GM12873 (cell line): Measurements from ENCODE around the gene CTCF.
A peak's percentile ranks its signal among the peaks of the same experiment; 100 is the strongest.

Experiments used
- TF ChIP-seq, protein P1 (sequence below): IDR thresholded peaks from 2 replicates; pipeline ENCODE4 v1.5.1; 2012; ENCODE audit warnings: low read depth, mild to moderate bottlenecking, moderate library complexity, low read length, control low read depth; ENCODE audit not compliant: insufficient read depth; ENCODE audit errors: missing control alignments

CTCF gene

DNA sequence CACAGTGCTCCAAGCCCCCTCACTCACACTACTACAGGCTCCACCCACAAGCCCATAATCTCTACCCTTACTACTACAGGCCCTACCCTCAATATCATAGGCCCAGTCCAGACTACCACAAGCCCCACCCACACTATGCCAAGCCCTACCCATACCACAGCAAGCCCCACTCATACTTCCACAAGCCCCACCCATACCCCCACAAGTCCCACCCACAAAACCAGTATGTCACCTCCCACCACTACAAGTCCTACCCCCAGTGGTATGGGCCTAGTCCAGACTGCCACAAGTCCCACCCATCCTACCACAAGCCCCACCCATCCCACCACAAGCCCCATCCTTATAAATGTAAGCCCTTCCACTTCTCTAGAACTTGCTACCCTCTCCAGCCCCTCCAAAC, 19.9 kb upstream of the CTCF start:
- TF ChIP-seq, protein P1, sequence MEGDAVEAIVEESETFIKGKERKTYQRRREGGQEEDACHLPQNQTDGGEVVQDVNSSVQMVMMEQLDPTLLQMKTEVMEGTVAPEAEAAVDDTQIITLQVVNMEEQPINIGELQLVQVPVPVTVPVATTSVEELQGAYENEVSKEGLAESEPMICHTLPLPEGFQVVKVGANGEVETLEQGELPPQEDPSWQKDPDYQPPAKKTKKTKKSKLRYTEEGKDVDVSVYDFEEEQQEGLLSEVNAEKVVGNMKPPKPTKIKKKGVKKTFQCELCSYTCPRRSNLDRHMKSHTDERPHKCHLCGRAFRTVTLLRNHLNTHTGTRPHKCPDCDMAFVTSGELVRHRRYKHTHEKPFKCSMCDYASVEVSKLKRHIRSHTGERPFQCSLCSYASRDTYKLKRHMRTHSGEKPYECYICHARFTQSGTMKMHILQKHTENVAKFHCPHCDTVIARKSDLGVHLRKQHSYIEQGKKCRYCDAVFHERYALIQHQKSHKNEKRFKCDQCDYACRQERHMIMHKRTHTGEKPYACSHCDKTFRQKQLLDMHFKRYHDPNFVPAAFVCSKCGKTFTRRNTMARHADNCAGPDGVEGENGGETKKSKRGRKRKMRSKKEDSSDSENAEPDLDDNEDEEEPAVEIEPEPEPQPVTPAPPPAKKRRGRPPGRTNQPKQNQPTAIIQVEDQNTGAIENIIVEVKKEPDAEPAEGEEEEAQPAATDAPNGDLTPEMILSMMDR: no peak

- TF ChIP-seq, protein P1: no peak
Observed at GRCh38 chr16:67543036-67543435, 19.3 kb upstream of the CTCF start.

GRCh38 chr16:67543582-67543981, 18.7 kb upstream of the CTCF start:
- TF ChIP-seq, protein P1: no peak

DNA sequence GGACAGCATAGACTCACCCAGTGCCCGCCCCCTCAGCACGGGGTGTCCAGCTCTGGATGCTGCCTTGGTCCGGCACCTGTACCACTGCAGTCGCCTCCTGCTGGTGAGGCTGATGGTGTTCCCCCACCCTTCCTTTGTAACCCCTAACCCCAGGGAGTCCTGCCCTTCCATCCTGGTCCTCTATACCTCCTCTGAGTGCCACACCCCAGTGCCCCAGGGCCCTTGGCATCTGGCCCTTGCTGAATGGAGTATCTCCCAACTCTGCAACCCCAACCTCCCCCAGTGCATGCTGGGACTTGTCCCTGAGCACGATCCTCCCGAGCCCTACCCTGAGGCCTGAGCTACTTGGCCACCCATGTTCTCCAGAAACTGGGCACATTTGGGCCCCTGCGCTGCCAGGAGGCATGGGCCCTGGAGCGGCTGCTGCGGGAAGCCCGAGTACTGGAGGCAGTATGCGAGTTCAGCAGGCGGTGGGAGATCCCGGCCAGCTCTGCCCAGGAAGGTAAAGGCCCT, 17.9 kb upstream of the CTCF start:
- TF ChIP-seq, protein P1: peak; percentile 37

- TF ChIP-seq, protein P1: no peak
Observed at GRCh38 chr16:67544844-67545664, 17.3 kb upstream of the CTCF start.

DNA sequence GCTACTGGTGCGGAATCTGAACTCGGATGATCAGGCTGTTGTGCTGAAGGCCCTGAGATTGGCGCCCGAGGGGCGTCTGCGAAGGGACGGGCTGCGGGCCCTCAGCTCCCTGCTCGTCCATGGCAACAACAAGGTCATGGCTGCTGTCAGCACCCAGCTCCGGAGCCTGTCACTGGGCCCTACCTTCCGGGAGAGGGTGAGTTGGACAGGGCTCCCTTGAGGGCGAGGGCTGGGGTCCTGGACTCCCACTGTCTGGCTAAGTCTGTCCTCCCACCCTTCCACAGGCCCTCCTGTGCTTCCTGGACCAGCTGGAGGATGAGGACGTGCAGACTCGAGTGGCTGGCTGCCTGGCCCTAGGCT, 16.7 kb upstream of the CTCF start:
- TF ChIP-seq, protein P1: no peak

DNA sequence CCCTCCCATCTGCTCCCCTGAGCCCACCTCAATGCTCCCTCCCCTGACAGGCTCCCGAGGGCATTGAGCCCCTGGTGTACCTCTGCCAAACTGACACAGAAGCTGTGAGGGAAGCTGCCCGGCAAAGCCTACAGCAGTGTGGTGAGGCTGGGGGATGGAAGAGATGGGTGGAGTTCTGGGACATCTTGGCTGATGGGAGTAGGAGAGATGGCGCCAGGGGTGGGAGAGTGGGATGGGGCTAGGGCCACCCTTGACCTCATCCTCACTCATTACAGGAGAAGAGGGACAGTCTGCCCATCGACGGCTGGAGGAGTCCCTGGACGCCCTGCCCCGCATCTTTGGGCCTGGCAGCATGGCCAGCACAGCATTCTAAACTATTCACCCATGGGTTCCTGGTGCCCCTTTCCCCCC, 16.2 kb upstream of the CTCF start:
- TF ChIP-seq, protein P1: no peak
